NCI-H510A treated with DMSO at 0.1 percent for 48 hours (cell line): ENCODE measurements around the gene TBC1D12.
"Not testable (repeated sequence)": the region's sequence is repeated elsewhere in the genome, so short reads cannot be mapped to it uniquely, and the experiment has no call there.

ENCODE experiments used
- DNase-seq: peaks from one replicate; lab custom pipeline; 2025; lab: John Stamatoyannopoulos, UW

Gene TBC1D12

DNA sequence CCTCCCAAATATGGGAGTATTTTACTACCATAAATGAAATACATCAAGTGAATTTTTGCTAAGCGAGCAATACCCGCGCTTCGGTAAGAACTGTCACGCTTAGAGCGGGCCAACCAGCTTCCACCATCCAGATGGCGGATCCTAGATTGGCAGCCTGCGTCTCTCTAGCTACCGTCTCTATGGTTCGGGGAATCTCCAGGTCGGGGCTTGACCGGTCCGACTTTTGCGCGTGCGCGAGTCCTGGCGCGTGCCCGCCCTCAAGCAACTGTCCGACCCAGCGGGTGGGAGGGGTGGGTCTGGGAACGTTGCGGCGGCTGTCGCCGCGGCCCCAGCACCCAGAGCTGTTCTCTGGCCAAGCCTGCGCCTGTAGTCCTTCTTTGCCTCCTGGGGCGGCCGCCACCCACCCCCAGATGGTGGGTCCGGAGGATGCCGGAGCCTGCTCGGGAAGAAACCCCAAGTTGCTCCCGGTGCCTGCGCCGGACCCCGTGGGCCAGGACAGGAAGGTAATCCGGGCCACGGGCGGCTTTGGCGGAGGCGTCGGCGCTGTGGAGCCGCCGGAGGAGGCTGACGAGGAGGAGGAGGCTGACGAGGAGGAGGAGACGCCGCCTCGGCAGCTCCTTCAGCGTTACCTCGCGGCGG lies at the start of gene TBC1D12:
Gene TBC1D12, plus strand, starts transcription at position 338 of the 639 bp plus-strand sequence. Its CDS starts 73 bp downstream, at position 411.
- DNase-seq: peak; percentile 97

DNA sequence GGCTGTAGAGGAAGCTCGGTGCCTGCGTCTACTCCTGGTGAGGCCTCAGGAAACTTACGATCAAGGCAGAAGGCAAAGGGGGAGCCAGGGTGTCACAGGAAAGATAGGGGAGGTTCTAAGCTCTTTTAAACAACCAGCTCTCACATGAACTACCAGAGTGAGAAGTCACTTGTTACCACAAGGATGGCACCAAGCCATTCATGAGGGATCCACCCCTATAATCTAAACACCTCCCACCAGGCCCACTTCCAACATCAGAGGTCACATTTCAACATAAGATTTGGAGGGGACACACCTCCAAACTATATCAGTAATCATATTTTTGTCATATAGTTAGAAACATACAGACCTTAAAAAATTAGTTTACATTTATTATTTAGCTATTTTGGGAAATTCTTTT lies 49.0 kb upstream of the TBC1D12 start:
- no peak for DNase-seq

DNA sequence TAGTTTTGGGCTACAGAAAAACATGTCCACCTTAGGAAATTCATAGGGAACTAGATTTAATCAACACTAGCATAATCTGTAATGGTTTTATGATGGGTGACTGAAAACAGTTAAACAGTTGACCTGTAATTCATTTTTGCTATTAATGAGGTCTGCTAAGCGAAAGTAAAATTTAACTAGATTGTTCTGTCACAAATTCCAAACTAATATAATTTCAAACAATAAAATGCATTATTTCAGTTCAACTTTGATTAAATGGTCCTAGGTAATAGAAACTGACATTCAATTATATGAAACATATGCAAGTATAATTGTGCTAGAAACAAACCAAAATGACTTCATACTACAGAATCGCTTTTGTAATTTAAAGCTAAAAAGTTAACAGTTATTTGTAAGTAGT lies 46.5 kb upstream of the TBC1D12 start:
- no peak for DNase-seq

DNA sequence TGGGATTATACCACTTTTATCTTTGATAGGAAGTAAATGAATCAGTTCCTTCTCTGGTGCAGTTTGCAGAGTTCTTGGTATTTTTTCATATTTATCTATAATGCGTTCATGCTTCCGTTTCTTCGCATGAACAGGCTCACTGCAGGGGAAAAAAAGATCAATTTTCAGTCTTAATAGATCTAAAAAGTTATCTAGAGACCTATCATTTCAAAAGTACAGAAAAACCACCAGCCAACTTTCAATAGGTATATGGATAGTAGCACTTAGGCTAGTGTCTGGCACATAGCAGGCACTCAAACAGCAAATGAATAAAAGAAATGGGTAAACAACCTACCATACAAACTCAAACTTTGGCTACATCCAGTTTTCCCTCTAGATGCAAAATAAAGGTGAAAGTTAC lies 45.1 kb upstream of the TBC1D12 start:
- no peak for DNase-seq

DNA sequence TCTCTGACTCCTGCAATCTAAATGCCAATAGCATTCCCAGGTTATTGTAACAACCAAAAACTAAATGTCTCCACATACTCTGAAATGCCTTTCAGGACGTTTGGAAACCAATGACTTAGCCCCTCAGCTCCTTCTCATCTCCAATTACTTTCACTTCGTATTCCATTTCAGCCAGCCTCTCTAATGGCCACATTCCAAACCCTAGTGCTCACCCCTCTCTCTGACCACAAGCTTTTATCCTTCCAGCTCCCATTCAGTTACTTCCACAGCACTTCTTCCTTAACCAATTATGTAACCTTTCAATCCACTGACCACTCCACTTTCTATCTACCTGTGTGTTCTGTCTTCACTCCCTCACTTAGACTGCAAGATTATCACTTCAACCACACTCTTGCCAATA lies 43.9 kb upstream of the TBC1D12 start:
- no peak for DNase-seq

DNA sequence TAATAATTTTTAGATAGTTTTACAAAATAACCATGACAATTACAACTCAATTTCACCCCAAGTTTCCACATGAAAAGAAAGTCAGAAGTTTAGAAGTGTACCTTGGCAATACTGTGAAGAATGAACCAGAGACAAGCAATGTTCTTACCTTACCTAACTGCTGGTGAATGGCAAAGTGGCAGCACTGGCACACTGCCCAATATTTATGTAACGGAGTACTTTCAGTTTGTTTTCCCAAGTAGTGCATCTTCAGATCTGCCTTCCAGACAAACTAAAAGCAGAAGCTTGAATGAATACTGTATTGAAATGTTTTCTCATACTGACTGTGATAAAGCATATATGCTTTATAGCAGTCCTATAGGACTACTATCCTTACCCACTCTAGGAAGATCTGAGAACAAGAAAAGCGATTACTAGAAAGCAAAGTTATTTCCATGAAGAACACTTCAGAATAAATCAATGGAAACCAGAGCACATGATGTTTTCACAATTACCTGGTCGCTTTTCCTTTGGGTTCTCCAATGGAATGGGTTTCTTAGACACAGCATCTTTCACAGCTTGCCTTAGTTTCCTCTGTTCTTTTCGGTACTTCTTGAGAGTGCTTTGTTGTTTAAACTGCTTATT lies 41.1 kb upstream of the TBC1D12 start:
- DNase-seq: peak; percentile 11

- DNase-seq: peak; percentile 89
These were observed 39.7 kb upstream of the TBC1D12 start, which contains the start of gene NOC3L for GRCh38 chr10:94362360-94363250. Gene NOC3L, minus strand, starts transcription at chr10:94362939. Its CDS starts 101 bp downstream, at chr10:94362838.

DNA sequence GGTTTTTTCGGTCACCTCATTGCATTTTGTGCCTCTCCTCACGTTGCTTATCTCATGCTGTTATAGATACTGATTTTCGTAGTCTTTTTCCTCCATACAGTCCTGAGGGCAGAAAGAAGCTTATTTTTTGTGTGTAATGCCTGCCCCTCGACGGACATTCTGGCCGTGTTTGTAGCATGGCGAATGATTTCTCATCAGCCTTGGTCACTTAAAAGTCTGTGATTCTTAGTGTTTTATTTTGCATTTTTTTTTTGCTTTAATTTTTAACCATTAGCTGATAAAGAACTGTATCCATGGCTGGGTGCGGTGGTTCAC lies 39.1 kb upstream of the TBC1D12 start:
- DNase-seq: no peak

- DNase-seq: no peak
These were observed 37.9 kb upstream of the TBC1D12 start for GRCh38 chr10:94364482-94364881.

GRCh38 chr10:94366382-94366781 lies 36.0 kb upstream of the TBC1D12 start:
- no peak for DNase-seq

DNA sequence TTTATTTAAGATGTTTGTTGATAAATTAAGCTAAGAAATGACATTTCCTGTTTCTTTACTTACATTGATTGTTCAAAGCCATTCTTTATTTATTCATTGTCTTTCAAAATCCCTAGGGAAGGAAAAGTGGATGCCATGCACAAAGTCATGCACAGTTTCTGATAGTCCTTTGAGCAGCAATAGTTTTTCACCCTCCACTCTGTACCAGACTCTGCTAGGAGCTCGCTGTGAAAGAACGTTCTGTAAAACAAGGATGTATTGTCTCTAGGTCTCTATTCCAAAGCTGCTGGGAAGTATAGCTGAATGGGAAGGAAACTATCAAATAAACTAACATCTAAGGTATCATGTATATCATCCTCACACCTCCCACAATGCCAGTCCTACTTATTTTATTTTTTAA lies 31.8 kb upstream of the TBC1D12 start:
- DNase-seq: no peak

- DNase-seq: no peak
These were observed 27.0 kb upstream of the TBC1D12 start for GRCh38 chr10:94375374-94375773.

GRCh38 chr10:94376865-94377264 lies 25.5 kb upstream of the TBC1D12 start:
- no peak for DNase-seq

DNA sequence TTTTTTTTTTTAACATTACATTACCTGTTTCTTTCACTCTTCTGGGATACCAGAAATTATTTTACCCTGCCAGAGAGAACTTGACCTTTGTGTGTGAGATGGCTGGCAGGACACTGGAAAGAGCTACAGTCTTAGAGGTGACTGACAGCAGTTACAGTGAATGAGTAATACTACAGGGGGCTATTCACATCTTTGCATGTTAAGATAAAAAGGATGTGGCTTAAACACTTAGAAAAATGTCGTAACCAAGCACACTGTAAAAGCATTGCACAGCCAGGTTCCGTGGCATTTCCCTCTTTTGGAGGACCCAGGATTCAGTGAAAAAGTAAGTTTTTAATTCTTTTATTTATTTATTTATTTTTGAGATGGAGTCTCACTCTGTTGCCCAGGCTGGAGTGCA lies 18.8 kb upstream of the TBC1D12 start:
- DNase-seq: no peak

DNA sequence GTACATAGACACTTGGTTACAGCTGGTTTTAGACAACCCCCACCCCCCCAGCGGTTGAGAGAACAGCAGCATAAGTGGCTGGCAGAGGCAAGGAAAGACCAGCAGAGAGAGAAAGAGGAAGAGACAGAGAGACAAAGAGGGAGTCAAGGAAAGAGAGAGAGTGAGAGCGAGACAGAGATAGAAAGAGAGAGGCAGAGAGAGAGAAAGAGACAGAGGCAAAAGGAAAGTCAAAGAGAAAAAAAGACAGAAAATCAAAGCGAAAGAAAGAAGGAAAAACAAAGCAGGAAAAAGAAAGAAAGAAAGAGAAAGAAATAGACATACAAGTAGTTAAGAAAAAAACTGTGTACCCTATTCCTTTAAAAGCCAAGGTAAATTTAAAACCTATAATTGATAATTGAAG lies 16.6 kb upstream of the TBC1D12 start:
- DNase-seq: not testable (repeated sequence)

GRCh38 chr10:94392117-94392516 lies 10.2 kb upstream of the TBC1D12 start:
- not testable (repeated sequence) for DNase-seq

DNA sequence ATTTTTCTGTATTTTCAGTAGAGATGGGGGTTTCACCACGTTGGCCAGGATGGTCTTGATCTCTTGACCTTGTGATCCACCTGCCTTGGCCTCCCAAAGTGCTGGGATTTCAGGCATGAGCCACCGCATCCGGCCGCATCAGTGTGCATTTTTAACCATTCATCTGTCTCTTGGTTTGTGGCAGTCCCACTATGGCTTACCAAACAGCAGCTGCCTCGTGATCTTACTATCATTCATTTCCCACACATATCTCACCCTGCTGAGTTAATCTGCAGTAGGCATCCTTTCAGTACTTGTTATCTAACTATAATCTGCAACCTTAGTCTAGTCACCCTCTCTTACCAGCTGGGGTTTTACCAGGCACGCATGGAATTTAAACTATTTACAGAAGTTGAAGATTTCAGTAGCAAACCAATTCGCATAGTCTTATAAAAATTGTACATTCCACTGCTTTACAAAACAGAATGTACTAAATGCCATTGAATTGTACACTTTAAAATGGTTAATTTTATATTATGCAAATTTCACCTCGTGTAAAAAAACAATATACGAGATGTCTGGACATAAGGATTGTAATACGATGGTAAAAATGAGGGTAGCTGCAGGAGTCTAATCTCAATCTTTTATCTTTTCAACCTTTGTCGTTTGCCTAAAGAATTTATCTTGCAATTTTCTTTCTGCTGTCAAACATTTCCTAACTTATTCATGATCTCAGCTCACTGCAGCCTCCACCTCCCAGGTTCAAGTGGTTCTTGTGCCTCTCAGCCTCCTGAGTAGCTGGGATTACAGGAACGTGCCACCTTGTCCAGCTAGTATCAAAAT lies 4.6 kb upstream of the TBC1D12 start:
- no peak for DNase-seq

DNA sequence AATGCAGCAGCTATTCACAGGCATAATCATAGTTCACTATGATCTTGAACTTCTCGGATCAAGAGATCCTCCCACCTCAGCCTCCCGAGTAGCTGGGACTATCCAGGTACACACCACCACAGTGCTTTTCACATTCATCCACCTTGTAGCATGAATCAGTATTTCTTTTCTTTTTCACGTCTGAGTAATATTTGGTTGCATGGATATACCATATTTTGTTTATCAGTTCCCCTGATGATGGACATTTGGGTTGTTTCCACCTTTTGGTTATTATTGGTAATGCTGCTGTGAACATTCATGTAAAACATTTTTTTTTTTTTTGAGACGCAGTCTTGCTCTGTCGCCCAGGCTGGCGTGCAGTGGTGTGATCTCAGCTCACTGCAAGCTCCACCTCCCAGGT lies 3.6 kb upstream of the TBC1D12 start:
- DNase-seq: no peak

DNA sequence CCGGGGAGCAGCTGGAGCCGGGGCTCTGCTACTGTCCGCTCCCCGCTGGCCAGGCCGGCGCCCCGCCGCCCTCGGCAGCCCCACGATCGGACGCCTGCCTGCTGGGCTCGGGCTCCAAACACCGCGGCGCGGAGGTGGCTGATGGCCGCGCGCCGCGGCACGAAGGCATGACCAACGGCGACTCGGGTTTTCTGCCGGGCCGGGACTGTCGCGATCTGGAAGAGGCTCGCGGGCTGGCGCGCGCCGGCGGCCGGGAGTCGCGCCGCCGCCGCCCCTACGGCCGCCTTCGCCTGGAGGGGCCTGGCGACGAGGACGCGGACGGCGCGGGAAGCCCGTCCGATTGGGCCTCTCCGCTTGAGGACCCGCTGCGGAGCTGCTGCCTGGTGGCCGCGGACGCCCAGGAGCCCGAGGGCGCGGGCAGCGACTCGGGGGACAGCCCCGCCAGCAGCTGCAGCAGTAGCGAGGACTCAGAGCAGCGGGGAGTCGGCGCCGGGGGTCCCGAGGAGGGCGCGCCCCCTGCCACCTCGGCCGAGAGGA lies 570 bp downstream of the TBC1D12 start:
- DNase-seq: no peak

DNA sequence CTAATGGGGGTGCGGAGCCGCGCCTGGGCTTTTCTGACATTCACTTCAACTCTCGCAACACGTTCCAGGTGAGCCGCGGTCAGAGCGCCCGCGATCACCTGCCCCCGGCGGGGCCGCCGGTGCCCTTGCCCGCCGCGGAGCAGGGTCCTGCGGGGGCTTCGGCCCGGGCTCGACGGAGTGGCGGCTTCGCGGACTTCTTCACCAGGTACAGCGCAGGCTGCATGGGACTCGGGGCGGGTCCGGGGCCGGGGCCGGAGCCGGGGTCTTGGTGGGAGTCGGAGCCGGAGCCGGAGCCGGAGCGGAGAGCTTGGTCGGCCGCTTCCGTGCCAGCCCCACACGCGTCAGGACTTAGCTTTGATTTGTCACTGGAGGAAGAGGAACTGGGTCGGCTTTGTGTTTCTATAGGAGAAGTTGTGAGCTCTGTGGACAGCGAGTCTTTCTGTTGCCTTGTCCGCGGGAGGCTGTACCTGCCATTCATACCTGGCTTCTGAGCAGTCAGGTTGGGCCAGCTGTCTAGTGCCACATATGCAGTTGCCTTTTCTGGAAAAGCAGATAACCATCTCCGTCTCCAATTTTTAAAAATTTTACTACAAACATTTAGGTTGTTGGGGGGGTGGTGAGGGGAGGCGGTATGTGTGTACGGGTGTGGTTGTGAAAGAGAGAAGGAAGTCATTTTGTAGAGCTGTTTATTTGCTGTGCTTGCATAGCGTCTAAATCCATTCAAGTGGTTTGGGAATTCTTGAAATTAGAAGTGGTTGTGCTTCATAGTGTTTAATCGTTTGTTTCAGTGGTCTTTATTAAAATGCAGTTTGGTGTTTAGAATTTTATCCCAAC lies 1.3 kb downstream of the TBC1D12 start:
- peak; percentile 70 for DNase-seq

- no peak for DNase-seq
These were observed 3.1 kb downstream of the TBC1D12 start for GRCh38 chr10:94405406-94405805.
